ENCODE results near the gene TMEM255A.
A peak's percentile ranks its signal among the peaks of the same experiment; 100 is the strongest.

The TMEM255A gene

GRCh38 chrX:120294651-120295050 is 16.6 kb downstream of the TMEM255A start:
- Mint-ChIP-seq H3K4me1 (ENCODE audit: low read depth) (no peaks in the 10 kb centered on the region), H3K27ac (no peak overlapping the region), H3K36me3 (ENCODE audit: low read depth) (no peaks in the 10 kb centered on the region), H3K27me3 (ENCODE audit: low read depth) (no peaks in the 10 kb centered on the region), H3K9me3 (no peaks in the 10 kb centered on the region), H3K4me3 (no peak overlapping the region)

GRCh38 chrX:120293015-120293414 is 18.2 kb downstream of the TMEM255A start:
- Mint-ChIP-seq H3K27me3 (ENCODE audit: low read depth) (no peaks in the 10 kb centered on the region), H3K4me1 (ENCODE audit: low read depth) (no peaks in the 10 kb centered on the region), H3K9me3 (no peaks in the 10 kb centered on the region), H3K4me3 (no peak overlapping the region), H3K36me3 (ENCODE audit: low read depth) (no peaks in the 10 kb centered on the region), H3K27ac (no peak overlapping the region)

- no peaks in the 10 kb centered on the region for H3K36me3 Mint-ChIP-seq (ENCODE audit: low read depth)
- no peaks in the 10 kb centered on the region for H3K4me1 Mint-ChIP-seq (ENCODE audit: low read depth)
- no peaks in the 10 kb centered on the region for H3K9me3 Mint-ChIP-seq
- no peak overlapping the region for H3K27ac Mint-ChIP-seq
- H3K27me3 Mint-ChIP-seq (ENCODE audit: low read depth) = no peaks in the 10 kb centered on the region
- no peak overlapping the region for H3K4me3 Mint-ChIP-seq
Measured at GRCh38 chrX:120291211-120291610, 20.1 kb downstream of the TMEM255A start.

GRCh38 chrX:120290107-120290506 is 21.2 kb downstream of the TMEM255A start:
- no peaks in the 10 kb centered on the region for H3K9me3 Mint-ChIP-seq
- no peak overlapping the region for H3K4me3 Mint-ChIP-seq
- no peak overlapping the region for H3K27ac Mint-ChIP-seq
- no peaks in the 10 kb centered on the region for H3K4me1 Mint-ChIP-seq (ENCODE audit: low read depth)
- no peaks in the 10 kb centered on the region for H3K27me3 Mint-ChIP-seq (ENCODE audit: low read depth)
- H3K36me3 Mint-ChIP-seq (ENCODE audit: low read depth) = no peaks in the 10 kb centered on the region

- Mint-ChIP-seq H3K4me1 (ENCODE audit: low read depth) (no peaks in the 10 kb centered on the region), H3K9me3 (no peaks in the 10 kb centered on the region), H3K27ac (no peak overlapping the region), H3K27me3 (ENCODE audit: low read depth) (peaks cover 7% of the 10 kb centered on the region), H3K4me3 (no peak overlapping the region), H3K36me3 (ENCODE audit: low read depth) (no peaks in the 10 kb centered on the region)
Measured at GRCh38 chrX:120287513-120288112, 23.6 kb downstream of the TMEM255A start.

GRCh38 chrX:120286733-120287512 is 24.3 kb downstream of the TMEM255A start:
- no peaks in the 10 kb centered on the region for H3K4me1 Mint-ChIP-seq (ENCODE audit: low read depth)
- H3K36me3 Mint-ChIP-seq (ENCODE audit: low read depth) = no peaks in the 10 kb centered on the region
- H3K27me3 Mint-ChIP-seq (ENCODE audit: low read depth) = peaks cover 7% of the 10 kb centered on the region
- H3K4me3 Mint-ChIP-seq = no peak overlapping the region
- H3K27ac Mint-ChIP-seq = no peak overlapping the region
- H3K9me3 Mint-ChIP-seq = no peaks in the 10 kb centered on the region

- Mint-ChIP-seq H3K27me3 (ENCODE audit: low read depth) (peaks cover 13% of the 10 kb centered on the region), H3K9me3 (no peaks in the 10 kb centered on the region), H3K36me3 (ENCODE audit: low read depth) (no peaks in the 10 kb centered on the region), H3K27ac (no peak overlapping the region), H3K4me3 (no peak overlapping the region), H3K4me1 (ENCODE audit: low read depth) (no peaks in the 10 kb centered on the region)
Measured at GRCh38 chrX:120282697-120283096, 28.6 kb downstream of the TMEM255A start.

GRCh38 chrX:120281761-120282160 is 29.5 kb downstream of the TMEM255A start:
- Mint-ChIP-seq H3K36me3 (ENCODE audit: low read depth) (no peaks in the 10 kb centered on the region), H3K4me3 (no peak overlapping the region), H3K27me3 (ENCODE audit: low read depth) (peaks cover 13% of the 10 kb centered on the region), H3K27ac (no peak overlapping the region), H3K4me1 (ENCODE audit: low read depth) (no peaks in the 10 kb centered on the region), H3K9me3 (no peaks in the 10 kb centered on the region)

- Mint-ChIP-seq H3K4me3 (no peak overlapping the region), H3K9me3 (no peaks in the 10 kb centered on the region), H3K36me3 (ENCODE audit: low read depth) (no peaks in the 10 kb centered on the region), H3K27ac (no peak overlapping the region), H3K4me1 (ENCODE audit: low read depth) (no peaks in the 10 kb centered on the region), H3K27me3 (ENCODE audit: low read depth) (peaks cover 15% of the 10 kb centered on the region)
Measured at GRCh38 chrX:120281021-120281624, 30.1 kb downstream of the TMEM255A start.

GRCh38 chrX:120274958-120275357 is 36.3 kb downstream of the TMEM255A start:
- Mint-ChIP-seq H3K9me3 (no peaks in the 10 kb centered on the region), H3K27me3 (ENCODE audit: low read depth) (peaks cover 10% of the 10 kb centered on the region), H3K27ac (no peak overlapping the region), H3K4me1 (ENCODE audit: low read depth) (peaks cover under 1% of the 10 kb centered on the region), H3K4me3 (no peak overlapping the region), H3K36me3 (ENCODE audit: low read depth) (no peaks in the 10 kb centered on the region)

- Mint-ChIP-seq H3K27me3 (ENCODE audit: low read depth) (peaks cover 10% of the 10 kb centered on the region), H3K27ac (no peak overlapping the region), H3K36me3 (ENCODE audit: low read depth) (peaks cover 1% of the 10 kb centered on the region), H3K9me3 (no peaks in the 10 kb centered on the region), H3K4me1 (ENCODE audit: low read depth) (peaks cover 5% of the 10 kb centered on the region), H3K4me3 (no peak overlapping the region)
Measured at GRCh38 chrX:120274145-120274544, 37.1 kb downstream of the TMEM255A start.

GRCh38 chrX:120271218-120271617 is 40.0 kb downstream of the TMEM255A start:
- Mint-ChIP-seq H3K4me1 (ENCODE audit: low read depth) (peaks cover 5% of the 10 kb centered on the region), H3K4me3 (no peak overlapping the region), H3K27ac (no peak overlapping the region), H3K9me3 (no peaks in the 10 kb centered on the region), H3K27me3 (ENCODE audit: low read depth) (peaks cover 4% of the 10 kb centered on the region), H3K36me3 (ENCODE audit: low read depth) (peaks cover 1% of the 10 kb centered on the region)

GRCh38 chrX:120270567-120270966 is 40.7 kb downstream of the TMEM255A start:
- Mint-ChIP-seq H3K27me3 (ENCODE audit: low read depth) (no peaks in the 10 kb centered on the region), H3K36me3 (ENCODE audit: low read depth) (peaks cover 1% of the 10 kb centered on the region), H3K27ac (no peak overlapping the region), H3K9me3 (no peaks in the 10 kb centered on the region), H3K4me1 (ENCODE audit: low read depth) (peaks cover 5% of the 10 kb centered on the region), H3K4me3 (no peak overlapping the region)

GRCh38 chrX:120269373-120270035 is 41.8 kb downstream of the TMEM255A start:
- H3K27ac Mint-ChIP-seq = peak overlapping the region; percentile 80
- H3K9me3 Mint-ChIP-seq = no peaks in the 10 kb centered on the region
- H3K36me3 Mint-ChIP-seq (ENCODE audit: low read depth) = peaks cover 1% of the 10 kb centered on the region
- H3K4me1 Mint-ChIP-seq (ENCODE audit: low read depth) = peaks cover 5% of the 10 kb centered on the region
- no peaks in the 10 kb centered on the region for H3K27me3 Mint-ChIP-seq (ENCODE audit: low read depth)
- H3K4me3 Mint-ChIP-seq = no peak overlapping the region

- Mint-ChIP-seq H3K4me1 (ENCODE audit: low read depth) (peaks cover 2% of the 10 kb centered on the region), H3K27me3 (ENCODE audit: low read depth) (no peaks in the 10 kb centered on the region), H3K27ac (no peak overlapping the region), H3K4me3 (no peak overlapping the region), H3K9me3 (no peaks in the 10 kb centered on the region), H3K36me3 (ENCODE audit: low read depth) (no peaks in the 10 kb centered on the region)
Measured at GRCh38 chrX:120264341-120264740, 46.9 kb downstream of the TMEM255A start.
